Gastrocnemius medialis (tissue), 4 donors: ENCODE measurements around the gene DUSP12. TPM values are rescaled to one million over a fixed set of nuclear protein-coding genes. Genes with fewer than 3 reads are reported as not detected.

Source experiments
- ATAC-seq, 2 donors: fragments of 150-250 bp; one replicate each; pipeline ENCODE4 v1.9.1; 2016
- DNase-seq, 2 donors: peaks; one replicate each; pipeline ENCODE4 v3.0.0-alpha.2; 2019
- H3K27ac ChIP-seq, 4 donors: fragments of 200-600 bp; sonication (generic); 1 replicate in 1 of 4; 2 replicates in 3 of 4; pipeline ENCODE4 v1.5.1; 2016 to 2018; ENCODE audit warnings: mild to moderate bottlenecking in 2 of 4, moderate library complexity in 1 of 4
- H3K27me3 ChIP-seq, 3 donors: fragments of 200-600 bp; sonication (generic) in 2 of 3; 1 replicate in 1 of 3; 2 replicates in 2 of 3; pipeline versions ENCODE4 v1.5.1 to v1.6.0; 2016 to 2019; ENCODE audit warnings: mild to moderate bottlenecking in 1 of 3, moderate library complexity in 1 of 3
- H3K36me3 ChIP-seq, 2 donors: fragments of 200-600 bp; sonication (generic) in 1 of 2; one replicate each; pipeline ENCODE4 v1.5.1; 2017 to 2018
- H3K4me1 ChIP-seq, 2 donors: fragments of 200-600 bp; sonication (generic) in 1 of 2; one replicate each; pipeline ENCODE4 v1.5.1; 2016 to 2017; ENCODE audit warnings: mild to moderate bottlenecking in 2 of 2
- H3K4me3 ChIP-seq, 4 donors: fragments of 200-600 bp; sonication (generic) in 3 of 4; 1 replicate in 1 of 4; 2 replicates in 3 of 4; pipeline ENCODE4 v1.5.1; 2016 to 2019; ENCODE audit warnings: mild to moderate bottlenecking in 2 of 4
- H3K9me3 ChIP-seq, 3 donors: fragments of 200-600 bp; sonication (generic) in 2 of 3; 1 replicate in 1 of 3; 2 replicates in 2 of 3; pipeline ENCODE4 v1.5.1; 2016 to 2019
- CTCF ChIP-seq, 5 experiments: fragments of 450-650 bp in 3 of 5; fragments of 200-600 bp in 2 of 5; sonication (generic) in 2 of 5; IDR thresholded peaks in 4 of 5; conservative IDR thresholded peaks in 1 of 5; 1 replicate in 4 of 5; 2 replicates in 1 of 5; pipeline ENCODE4 v1.5.1; 2016 to 2019; ENCODE audit warnings: antibody characterized with exemption in 5 of 5, mild to moderate bottlenecking in 3 of 5, moderate library complexity in 3 of 5
- POLR2A ChIP-seq, 2 donors: fragments of 450-650 bp; IDR thresholded peaks; one replicate each; pipeline ENCODE4 v1.6.1; 2017; ENCODE audit warnings: antibody characterized with exemption in 2 of 2, mild to moderate bottlenecking in 2 of 2, moderate library complexity in 2 of 2
- in situ Hi-C, 4 donors: fragments of 200-750 bp; cut with MboI; loops; one replicate each; pipeline versions ENCODE4 v1.15.0 to v1.8.0; 2017; ENCODE audit warnings: low sequenced_read_pairs in 4 of 4
- intact Hi-C: fragments of 100-400 bp; cut with DNase I; formaldehyde crosslinking; loops from one replicate; pipeline ENCODE4 v1.15.1; 2023; ENCODE audit warnings: low total_unique reads
- total RNA-seq, 4 donors: library from RNA; depleted of rRNA; stranded (reverse); fragments of >200 nt; gene quantifications; one replicate each; pipeline versions ENCODE4 v1.1.0 to v1.2.3, GENCODE V29; 2016

Gene DUSP12
- total RNA-seq, 4 donors from 2014 or later: 5.0 to 15.0 (median 10.0) TPM

- H3K4me3 ChIP-seq: no peak overlapping the region
- no peaks in the 10 kb centered on the region for H3K36me3 ChIP-seq
- peaks cover 1 to 14% of the 10 kb centered on the region in 2 donors for H3K4me1 ChIP-seq
- no peak for TF ChIP-seq POLR2A (IDR thresholded peaks at IDR 0.05)
- TF ChIP-seq CTCF (IDR thresholded peaks at IDR 0.05 in 4 of 5, conservative IDR thresholded peaks at IDR 0.05 in 1 of 5): no peak
- no peak for DNase-seq
- H3K27ac ChIP-seq: no peak overlapping the region
- H3K27me3 ChIP-seq: peaks cover 10 to 32% (median 10%) of the 10 kb centered on the region in 3 donors
- intact Hi-C loops: no loop called here
- in situ Hi-C loops: loop anchor here in 3 of 4 donors (25.0 kb wide), 2 partner anchors 116 to 516 kb away; partner anchors contain the start of genes APOA2 (in 2 of the 3), FCER1G (in 2 of the 3) and NDUFS2 (in 2 of the 3)
- no peak for ATAC-seq
- no peaks in the 10 kb centered on the region for H3K9me3 ChIP-seq
Observed at GRCh38 chr1:161728376-161729226, 21.0 kb upstream of the DUSP12 start.

- Histone ChIP-seq H3K36me3 (no peaks in the 10 kb centered on the region), H3K9me3 (no peaks in the 10 kb centered on the region), H3K4me1 (peaks cover 3 to 14% of the 10 kb centered on the region in 2 donors), H3K27me3 (peaks cover 5 to 26% (median 9%) of the 10 kb centered on the region in 3 donors), H3K27ac (no peak overlapping the region), H3K4me3 (no peak overlapping the region)
- ATAC-seq (no peak), DNase-seq (no peak)
- no peak for TF ChIP-seq POLR2A (IDR thresholded peaks at IDR 0.05)
- no peak for TF ChIP-seq CTCF (IDR thresholded peaks at IDR 0.05 in 4 of 5, conservative IDR thresholded peaks at IDR 0.05 in 1 of 5)
- intact Hi-C loops: no loop called here
- in situ Hi-C loops: loop anchor here in 3 of 4 donors (10.0 to 25.0 kb wide), 3 partner anchors 118 to 518 kb away; partner anchors contain the start of genes APOA2 (in 2 of the 3), FCER1G (in 2 of the 3) and NDUFS2 (in 2 of the 3)
Observed at GRCh38 chr1:161730050-161730564, 19.5 kb upstream of the DUSP12 start.

- in situ Hi-C loops: loop anchor here in 3 of 4 donors (10.0 to 25.0 kb wide), 3 partner anchors 119 to 519 kb away; partner anchors contain the start of genes APOA2 (in 2 of the 3), FCER1G (in 2 of the 3) and NDUFS2 (in 2 of the 3)
- DNase-seq (no peak), ATAC-seq (no peak)
- Histone ChIP-seq H3K27me3 (peaks cover 0 to 18% (median 6%) of the 10 kb centered on the region in 3 donors), H3K4me3 (no peak overlapping the region), H3K36me3 (no peaks in the 10 kb centered on the region), H3K9me3 (no peaks in the 10 kb centered on the region), H3K4me1 (peaks cover 3 to 5% of the 10 kb centered on the region in 2 donors), H3K27ac (no peak overlapping the region)
- TF ChIP-seq POLR2A (IDR thresholded peaks at IDR 0.05) (no peak), CTCF (IDR thresholded peaks at IDR 0.05 in 4 of 5, conservative IDR thresholded peaks at IDR 0.05 in 1 of 5) (no peak)
- intact Hi-C loops: no loop called here
Observed at GRCh38 chr1:161731241-161731640, 18.3 kb upstream of the DUSP12 start.

- DNase-seq: no peak
- in situ Hi-C loops (loop anchor here in 3 of 4 donors (10.0 to 25.0 kb wide), 3 partner anchors 120 to 520 kb away; partner anchors contain the start of genes APOA2 (in 2 of the 3), FCER1G (in 2 of the 3) and NDUFS2 (in 2 of the 3)), intact Hi-C loops (no loop called here)
- TF ChIP-seq POLR2A (IDR thresholded peaks at IDR 0.05) (no peak), CTCF (IDR thresholded peaks at IDR 0.05 in 4 of 5, conservative IDR thresholded peaks at IDR 0.05 in 1 of 5) (no peak)
- no peaks in the 10 kb centered on the region for H3K9me3 ChIP-seq
- no peak overlapping the region for H3K27ac ChIP-seq
- peaks cover 0 to 11% (median 5%) of the 10 kb centered on the region in 3 donors for H3K27me3 ChIP-seq
- H3K4me1 ChIP-seq: peaks cover 0 to 3% of the 10 kb centered on the region in 2 donors
- no peak overlapping the region for H3K4me3 ChIP-seq
- ATAC-seq: no peak
- H3K36me3 ChIP-seq: no peaks in the 10 kb centered on the region
Observed at GRCh38 chr1:161731981-161732718, 17.4 kb upstream of the DUSP12 start.
